ENCODE measurements around the gene PTPRG.

The PTPRG gene

DNA sequence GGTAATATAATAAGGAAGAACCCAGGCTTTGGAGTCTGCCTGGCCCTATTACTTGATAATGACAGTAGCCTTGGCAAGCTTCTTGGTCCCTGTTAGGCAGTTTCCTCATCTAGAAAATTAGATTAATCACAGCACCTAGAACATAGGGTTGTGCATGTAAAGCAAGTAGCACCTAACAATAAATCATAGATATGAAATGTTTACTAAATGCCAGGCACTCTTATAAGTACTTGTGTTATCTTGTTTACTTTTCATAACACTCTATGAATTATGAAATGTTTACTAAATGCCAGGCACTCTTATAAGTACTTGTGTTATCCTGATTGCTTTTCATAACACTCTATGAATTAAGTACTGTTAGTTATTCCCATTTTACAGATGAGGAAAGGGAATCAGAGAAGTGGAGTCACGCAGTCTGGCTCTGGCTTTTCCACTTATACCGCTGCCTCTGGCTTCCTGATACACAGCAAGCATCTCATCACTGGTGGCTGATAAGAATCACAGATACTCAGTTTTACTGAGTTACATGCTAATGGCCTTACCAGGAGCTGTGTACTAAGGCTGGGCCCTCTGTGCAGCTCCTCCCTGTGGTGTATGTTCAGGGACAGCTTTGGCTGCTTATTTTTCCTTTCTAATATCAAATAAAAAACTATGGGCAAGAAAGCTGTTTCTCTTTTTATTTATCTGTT, 688.6 kb downstream of the PTPRG start:
- no peak for TF ChIP-seq JUND (IDR thresholded peaks at IDR 0.05; ENCODE audit: low read depth)
- in situ Hi-C loops (cut with HindIII; ENCODE audit: low pct_unique_long_range_greater_than_20kb, low sequenced_read_pairs): no loop called here

DNA sequence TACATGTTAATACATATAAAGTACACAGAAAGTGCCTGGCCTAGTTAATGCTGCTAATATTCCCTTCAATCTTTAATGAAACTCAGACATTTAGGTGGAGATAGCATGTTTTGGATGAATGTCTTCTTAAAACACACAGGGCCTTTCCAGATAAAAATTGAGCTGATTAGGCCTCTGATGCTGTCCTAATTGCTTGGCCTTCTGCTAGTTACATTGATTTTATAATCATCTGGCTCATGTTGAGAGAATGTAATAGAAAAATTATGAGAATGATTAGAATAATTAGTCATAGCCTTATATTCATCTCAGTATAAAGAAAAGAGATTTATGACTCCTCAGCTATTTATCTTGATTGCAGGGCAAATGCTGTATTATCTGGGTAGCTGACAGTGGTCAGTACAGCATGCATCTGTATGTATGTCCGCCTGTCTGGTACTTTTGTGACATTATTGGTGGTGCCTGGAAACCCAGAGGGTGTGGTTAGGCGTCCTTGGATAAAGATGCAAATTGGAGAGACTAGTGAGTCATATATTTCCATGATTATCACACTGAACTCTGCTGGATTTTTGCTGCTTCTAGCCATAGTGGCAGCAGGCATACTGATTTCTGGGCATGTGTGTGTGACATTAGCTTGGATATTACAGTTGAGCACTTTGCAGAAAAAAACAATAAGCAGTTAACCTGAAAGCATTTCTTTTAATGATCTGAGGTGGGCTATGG, 691.2 kb downstream of the PTPRG start:
- no peak for TF ChIP-seq JUND (IDR thresholded peaks at IDR 0.05; ENCODE audit: low read depth)
- in situ Hi-C loops (cut with HindIII; ENCODE audit: low pct_unique_long_range_greater_than_20kb, low sequenced_read_pairs): no loop called here
- DNase-seq (ENCODE audit: low read depth in 1 of 2, low spot score in 1 of 2): no peak

More for the DNA sequence above, 688.6 kb downstream of the PTPRG start:
- no peak for DNase-seq (ENCODE audit: low read depth in 1 of 2, low spot score in 1 of 2)

DNA sequence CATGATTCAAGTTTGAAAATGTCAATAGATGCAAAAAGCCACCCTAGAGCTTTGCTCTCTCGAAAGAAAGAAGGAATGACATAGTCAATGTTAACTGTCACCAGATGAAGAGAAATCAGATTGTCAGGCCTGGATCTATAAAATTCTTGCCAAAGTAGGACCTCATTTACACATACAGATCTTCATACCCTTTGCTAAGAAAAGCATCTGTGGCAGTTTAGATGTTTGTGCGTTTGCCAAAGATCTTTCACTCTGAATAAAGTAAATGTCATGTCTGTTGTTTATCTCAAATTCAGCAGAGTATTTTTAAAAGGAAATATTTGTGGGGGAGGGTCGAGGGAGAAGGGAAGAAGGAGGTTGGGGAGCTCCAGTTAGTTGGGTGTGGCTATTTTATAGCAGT, 692.6 kb downstream of the PTPRG start:
- in situ Hi-C loops (cut with HindIII; ENCODE audit: low pct_unique_long_range_greater_than_20kb, low sequenced_read_pairs): no loop called here
- no peak for TF ChIP-seq JUND (IDR thresholded peaks at IDR 0.05; ENCODE audit: low read depth)
- DNase-seq (ENCODE audit: low read depth in 1 of 2, low spot score in 1 of 2): no peak

DNA sequence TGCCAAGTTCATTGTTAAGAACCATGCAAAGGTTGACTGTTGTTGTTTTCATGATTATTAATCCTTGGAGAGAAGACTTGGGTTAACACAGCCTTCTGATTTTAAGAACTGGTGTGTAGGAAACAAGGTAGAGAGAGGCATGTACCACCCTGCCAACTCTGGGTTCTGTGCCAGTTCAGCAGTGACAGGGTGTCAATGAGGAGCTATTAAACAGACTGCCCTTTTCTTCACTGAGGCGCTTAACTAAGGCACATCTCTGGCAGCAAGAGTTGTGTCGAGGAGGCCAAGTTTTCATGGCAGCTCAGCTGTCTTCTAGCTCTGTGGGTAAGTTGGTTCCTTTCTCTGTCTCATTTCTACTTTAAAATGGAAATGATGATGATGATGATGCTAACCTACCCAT, 694.4 kb downstream of the PTPRG start:
- TF ChIP-seq JUND (IDR thresholded peaks at IDR 0.05; ENCODE audit: low read depth): no peak
- in situ Hi-C loops (cut with HindIII; ENCODE audit: low pct_unique_long_range_greater_than_20kb, low sequenced_read_pairs): no loop called here
- no peak for DNase-seq (ENCODE audit: low read depth in 1 of 2, low spot score in 1 of 2)

DNA sequence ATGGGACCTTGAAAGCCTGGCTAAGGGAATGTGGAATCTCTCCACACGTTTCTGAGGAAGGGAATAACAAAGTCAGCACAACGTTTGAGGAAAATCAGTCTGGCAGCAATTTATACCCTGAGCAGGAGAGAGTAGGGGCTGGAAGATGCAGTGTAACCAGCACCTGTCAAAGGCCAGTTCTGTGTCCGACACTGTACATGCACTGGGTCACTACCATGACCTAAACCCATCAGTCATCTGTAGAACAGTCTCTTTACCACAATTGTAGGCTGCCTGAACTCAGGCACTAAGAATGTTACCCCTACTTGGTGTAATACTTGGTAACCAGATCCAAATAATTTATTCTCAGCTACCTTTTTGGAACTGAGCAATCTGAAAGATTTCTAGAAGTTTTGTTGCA, 698.6 kb downstream of the PTPRG start:
- in situ Hi-C loops (cut with HindIII; ENCODE audit: low pct_unique_long_range_greater_than_20kb, low sequenced_read_pairs): no loop called here
- TF ChIP-seq JUND (IDR thresholded peaks at IDR 0.05; ENCODE audit: low read depth): no peak
- DNase-seq (ENCODE audit: low read depth in 1 of 2, low spot score in 1 of 2): no peak

DNA sequence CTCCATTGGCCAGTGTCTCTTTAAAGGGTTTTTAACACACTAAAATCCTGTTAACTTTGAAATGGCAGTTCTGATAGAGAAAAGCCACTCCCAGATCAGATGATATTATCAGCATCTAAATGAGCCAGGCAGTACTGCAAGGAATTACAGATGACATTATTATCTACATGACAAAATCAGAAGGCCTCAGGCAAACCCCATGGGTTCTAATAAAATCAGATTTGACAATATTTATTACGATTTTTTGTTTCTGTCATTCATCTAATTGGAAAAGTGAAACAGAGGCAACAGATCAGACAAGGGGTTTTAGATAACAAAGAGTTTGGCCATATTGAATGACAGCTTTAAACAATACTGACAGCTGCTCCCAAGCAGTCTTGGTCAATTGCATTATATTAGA, 699.3 kb downstream of the PTPRG start:
- in situ Hi-C loops (cut with HindIII; ENCODE audit: low pct_unique_long_range_greater_than_20kb, low sequenced_read_pairs): no loop called here
- no peak for DNase-seq (ENCODE audit: low read depth in 1 of 2, low spot score in 1 of 2)

DNA sequence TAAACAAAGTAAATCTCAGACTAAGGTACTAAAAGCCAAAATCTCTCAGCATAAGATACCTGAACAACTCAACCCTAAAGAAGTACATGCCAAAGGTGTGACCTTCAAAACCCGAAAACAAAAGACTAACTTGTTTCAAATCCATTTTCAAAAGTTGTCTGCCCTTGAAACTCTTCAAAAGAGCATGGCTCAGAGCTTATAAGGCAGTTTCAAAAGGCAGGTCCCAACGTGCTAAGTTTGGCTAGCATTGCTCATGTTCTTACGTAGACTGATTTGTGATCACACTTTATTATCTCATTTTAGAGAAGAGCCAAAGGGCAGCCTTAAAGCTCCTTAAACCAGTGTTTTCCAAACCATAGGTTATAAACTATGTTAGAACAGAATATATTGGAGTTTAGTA, 699.8 kb downstream of the PTPRG start:
- TF ChIP-seq JUND (IDR thresholded peaks at IDR 0.05; ENCODE audit: low read depth): no peak
- DNase-seq (ENCODE audit: low read depth in 1 of 2, low spot score in 1 of 2): no peak
- in situ Hi-C loops (cut with HindIII; ENCODE audit: low pct_unique_long_range_greater_than_20kb, low sequenced_read_pairs): no loop called here

More for the DNA sequence above, 699.3 kb downstream of the PTPRG start:
- TF ChIP-seq JUND (IDR thresholded peaks at IDR 0.05; ENCODE audit: low read depth): no peak

DNA sequence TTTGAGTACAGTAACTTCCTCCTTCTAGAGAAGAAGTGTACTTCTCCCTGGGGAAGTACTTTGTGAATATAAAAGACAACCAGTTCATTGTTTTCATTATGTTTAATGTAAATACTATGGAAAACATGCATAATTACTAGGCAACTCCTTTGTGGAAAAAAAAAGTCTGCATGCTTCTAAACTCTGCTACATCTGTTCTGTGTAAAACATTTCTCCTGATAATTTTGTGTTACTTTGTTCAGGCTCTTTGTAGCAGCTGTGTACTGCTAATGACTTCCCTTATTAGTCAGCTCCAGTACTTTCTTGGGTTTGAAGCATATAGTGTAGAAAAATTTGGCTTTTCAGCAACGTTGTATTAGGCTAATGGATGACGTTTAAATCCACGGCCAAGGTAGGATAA, 700.4 kb downstream of the PTPRG start:
- in situ Hi-C loops (cut with HindIII; ENCODE audit: low pct_unique_long_range_greater_than_20kb, low sequenced_read_pairs): no loop called here
- DNase-seq (ENCODE audit: low read depth in 1 of 2, low spot score in 1 of 2): no peak
- no peak for TF ChIP-seq JUND (IDR thresholded peaks at IDR 0.05; ENCODE audit: low read depth)

DNA sequence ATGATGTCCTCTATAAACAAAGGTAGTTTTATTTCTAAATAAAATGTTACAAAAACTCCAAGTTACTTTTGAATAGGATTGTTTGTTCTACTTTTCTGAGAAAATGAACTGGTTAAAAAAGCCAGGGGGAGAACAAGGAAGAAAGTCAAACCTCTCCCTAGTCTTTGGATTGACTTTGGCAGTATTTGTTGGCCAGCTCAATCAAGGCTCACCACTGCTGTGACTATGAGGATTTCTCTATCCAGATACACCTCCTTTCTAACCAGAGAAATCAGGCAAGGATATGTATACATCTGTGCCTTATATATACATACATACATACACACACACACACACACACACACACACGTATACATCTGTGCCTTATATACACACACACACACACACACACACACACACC, 704.2 kb downstream of the PTPRG start:
- DNase-seq (ENCODE audit: low read depth in 1 of 2, low spot score in 1 of 2): no peak
- in situ Hi-C loops (cut with HindIII; ENCODE audit: low pct_unique_long_range_greater_than_20kb, low sequenced_read_pairs): no loop called here
- no peak for TF ChIP-seq JUND (IDR thresholded peaks at IDR 0.05; ENCODE audit: low read depth)

DNA sequence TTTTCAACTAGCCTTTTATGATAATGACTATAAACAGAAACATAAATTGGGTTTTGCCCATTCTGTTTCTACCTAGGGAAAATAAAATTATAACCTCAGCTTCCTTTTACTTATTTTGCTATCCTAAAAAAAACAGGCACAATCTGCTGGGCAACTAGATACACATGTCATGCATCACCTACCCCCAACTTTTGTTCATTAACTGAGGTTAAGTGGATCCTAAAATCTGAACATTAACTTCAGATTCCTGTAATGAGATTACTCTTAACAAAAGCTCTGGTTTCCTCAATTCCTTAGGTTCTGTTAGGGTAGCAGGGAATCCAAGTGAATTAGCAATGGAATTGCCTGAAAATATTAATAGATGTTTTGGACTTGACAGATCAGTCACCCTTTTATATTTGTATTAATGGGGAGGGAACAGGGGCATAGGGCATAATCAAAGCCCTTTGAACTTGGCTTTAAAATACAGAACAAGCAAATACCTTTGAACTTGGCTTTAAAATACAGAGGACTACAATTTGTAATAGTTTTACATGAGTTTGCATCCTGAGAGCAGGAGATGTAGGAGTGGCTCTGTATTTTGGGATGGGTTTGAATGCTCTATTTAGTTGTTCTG, 705.4 kb downstream of the PTPRG start:
- no peak for TF ChIP-seq JUND (IDR thresholded peaks at IDR 0.05; ENCODE audit: low read depth)
- no peak for DNase-seq (ENCODE audit: low read depth in 1 of 2, low spot score in 1 of 2)
- in situ Hi-C loops (cut with HindIII; ENCODE audit: low pct_unique_long_range_greater_than_20kb, low sequenced_read_pairs): no loop called here

DNA sequence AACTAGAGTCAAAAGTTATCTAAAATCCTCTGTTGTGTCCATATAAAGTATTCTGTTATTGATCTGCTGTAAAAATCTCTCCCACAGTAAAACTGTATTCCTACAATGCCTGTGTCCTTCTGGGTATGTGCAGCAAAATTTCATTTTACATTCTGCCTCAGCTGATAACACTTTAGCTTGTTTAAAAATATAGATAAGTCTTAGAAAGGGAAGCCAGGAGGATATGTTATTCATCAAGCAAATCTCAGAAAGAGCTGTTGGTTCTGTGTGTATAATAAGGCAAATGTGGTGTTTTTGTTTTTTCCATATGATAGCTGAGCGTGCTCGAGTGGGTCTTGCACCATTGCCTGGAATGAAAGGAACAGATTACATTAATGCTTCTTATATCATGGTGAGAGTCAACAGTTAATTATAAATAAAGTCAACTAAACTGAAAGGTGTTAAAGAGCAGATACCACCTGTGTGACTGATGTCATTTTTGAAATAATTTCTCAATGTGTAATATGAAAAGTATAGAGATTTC, 715.3 kb downstream of the PTPRG start:
- no peak for TF ChIP-seq JUND (IDR thresholded peaks at IDR 0.05; ENCODE audit: low read depth)
- DNase-seq (ENCODE audit: low read depth in 1 of 2, low spot score in 1 of 2): no peak
- in situ Hi-C loops (cut with HindIII; ENCODE audit: low pct_unique_long_range_greater_than_20kb, low sequenced_read_pairs): no loop called here

DNA sequence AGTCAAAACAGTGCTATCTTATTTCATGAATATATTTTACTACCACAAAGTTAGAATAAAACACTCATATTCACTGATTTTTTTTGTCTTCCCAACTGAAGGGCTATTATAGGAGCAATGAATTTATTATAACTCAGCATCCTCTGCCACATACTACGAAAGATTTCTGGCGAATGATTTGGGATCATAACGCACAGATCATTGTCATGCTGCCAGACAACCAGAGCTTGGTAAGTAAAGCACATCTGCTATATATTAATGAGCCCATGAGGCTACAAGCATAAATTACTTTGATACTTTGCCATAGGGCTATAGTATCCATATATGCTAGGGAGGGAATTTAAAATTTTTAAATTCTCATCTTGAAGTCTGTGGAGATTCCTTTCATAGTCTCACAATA, 716.1 kb downstream of the PTPRG start:
- no peak for DNase-seq (ENCODE audit: low read depth in 1 of 2, low spot score in 1 of 2)
- in situ Hi-C loops (cut with HindIII; ENCODE audit: low pct_unique_long_range_greater_than_20kb, low sequenced_read_pairs): no loop called here
- TF ChIP-seq JUND (IDR thresholded peaks at IDR 0.05; ENCODE audit: low read depth): no peak

DNA sequence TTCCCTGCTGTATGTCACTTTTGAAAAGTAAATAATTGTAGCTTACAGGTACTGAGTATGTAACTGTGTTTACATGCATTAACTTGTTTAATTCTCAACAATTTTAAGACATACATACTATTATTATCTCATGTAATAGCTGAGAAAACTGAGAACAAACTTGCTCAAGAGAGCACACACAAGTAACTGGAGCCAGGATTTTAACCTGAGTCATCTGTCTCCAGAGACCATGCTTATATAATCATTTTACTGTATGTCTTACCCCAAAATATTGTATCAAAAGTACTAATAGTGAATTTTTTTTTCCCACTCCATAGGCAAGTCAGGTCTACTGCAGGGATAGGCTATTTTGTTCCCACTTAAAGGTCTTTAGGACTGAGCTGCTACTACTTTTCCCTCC, 716.6 kb downstream of the PTPRG start:
- no peak for TF ChIP-seq JUND (IDR thresholded peaks at IDR 0.05; ENCODE audit: low read depth)
- in situ Hi-C loops (cut with HindIII; ENCODE audit: low pct_unique_long_range_greater_than_20kb, low sequenced_read_pairs): no loop called here

More for the DNA sequence above, 716.6 kb downstream of the PTPRG start:
- DNase-seq (ENCODE audit: low read depth in 1 of 2, low spot score in 1 of 2): no peak

Measured in T47D (cell line).